Omental fat pad (tissue), 4 donors: ENCODE results near the gene HPSE2. TPM values are rescaled to one million over a fixed set of nuclear protein-coding genes. Genes with fewer than 3 reads are reported as not detected.

Experiments
- ATAC-seq: fragments of 150-250 bp; one replicate; pipeline ENCODE4 v1.9.1; 2016; ENCODE audit warnings: mild to moderate bottlenecking, moderate library complexity; ENCODE audit not compliant: low FRiP score
- DNase-seq: peaks from one replicate; pipeline ENCODE4 v3.0.0-alpha.2; 2019; ENCODE audit warnings: low spot score
- CTCF ChIP-seq, 3 donors: fragments of 450-650 bp; IDR thresholded peaks; one replicate each; pipeline ENCODE4 v1.5.1; 2016 to 2017; ENCODE audit warnings: antibody characterized with exemption in 3 of 3, mild to moderate bottlenecking in 3 of 3, moderate library complexity in 2 of 3
- total RNA-seq, 4 donors: library from RNA; depleted of rRNA; stranded (reverse); fragments of >200 nt; gene quantifications; one replicate each; pipeline ENCODE4 v1.1.0, GENCODE V29; 2016

The HPSE2 gene
- total RNA-seq, 4 donors from 2014 or later, result 0.24 to 1.5 (median 0.46) TPM

DNA sequence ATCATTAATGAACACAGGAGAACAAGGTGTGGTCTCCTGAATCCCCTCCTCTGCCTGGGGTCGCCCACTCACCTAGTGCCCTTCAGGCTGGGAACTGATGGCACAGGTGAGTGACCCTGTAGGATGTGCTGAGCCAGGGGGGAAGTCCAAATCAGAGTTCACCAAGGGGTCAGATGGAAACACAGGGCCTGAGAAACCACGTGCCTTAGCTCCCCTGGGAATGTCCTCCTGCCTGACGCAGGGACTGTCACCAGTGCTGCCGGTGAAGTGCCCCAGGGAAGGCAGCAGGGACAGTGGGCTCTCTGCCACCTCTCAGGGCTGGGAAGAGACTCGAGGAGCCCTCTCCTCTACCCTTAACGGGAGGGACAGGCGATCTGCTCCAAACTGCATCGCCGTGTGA, 814.9 kb downstream of the HPSE2 start:
- no peak for ATAC-seq
- no peak for DNase-seq
- no peak for TF ChIP-seq CTCF (IDR thresholded peaks at IDR 0.05)

DNA sequence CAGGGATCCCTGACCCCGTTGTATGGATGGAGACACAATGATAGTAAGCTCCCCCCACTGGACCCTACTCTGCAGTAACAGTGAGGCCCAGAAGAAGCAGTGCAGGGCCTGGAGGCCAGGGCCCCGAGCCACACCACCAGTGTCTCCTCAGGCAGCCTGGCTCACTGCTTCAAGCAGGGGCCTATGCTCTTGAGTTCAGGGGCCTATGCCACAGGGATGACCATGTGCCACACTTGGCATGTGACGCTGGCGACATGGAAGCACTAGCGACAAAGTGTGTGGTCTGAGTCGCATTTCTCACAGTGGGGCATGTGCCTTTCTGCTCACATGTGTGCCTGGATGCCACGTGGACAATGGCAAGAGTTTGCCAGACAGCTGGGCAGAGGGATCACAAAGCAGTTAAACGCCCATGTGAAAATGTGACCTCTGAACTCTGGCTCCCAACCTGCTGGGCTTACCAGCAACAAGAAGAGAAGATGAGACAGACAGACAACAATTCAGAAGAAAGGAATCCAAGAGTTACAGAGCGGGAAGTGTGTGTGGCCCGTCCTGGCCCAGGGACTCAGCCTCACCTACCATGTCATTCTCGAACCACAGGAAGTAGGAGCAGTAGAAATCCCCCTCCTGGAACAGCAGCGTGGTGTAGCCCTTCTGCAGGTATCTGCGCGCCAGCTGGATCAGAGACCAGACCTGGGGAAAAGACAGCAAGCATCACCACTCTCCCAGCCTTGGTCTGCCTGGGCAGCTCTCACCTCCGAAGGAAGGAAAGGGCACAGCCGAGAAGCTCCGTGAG, 816.0 kb downstream of the HPSE2 start:
- TF ChIP-seq CTCF (IDR thresholded peaks at IDR 0.05), result no peak
- DNase-seq (no peak), ATAC-seq (no peak)

DNA sequence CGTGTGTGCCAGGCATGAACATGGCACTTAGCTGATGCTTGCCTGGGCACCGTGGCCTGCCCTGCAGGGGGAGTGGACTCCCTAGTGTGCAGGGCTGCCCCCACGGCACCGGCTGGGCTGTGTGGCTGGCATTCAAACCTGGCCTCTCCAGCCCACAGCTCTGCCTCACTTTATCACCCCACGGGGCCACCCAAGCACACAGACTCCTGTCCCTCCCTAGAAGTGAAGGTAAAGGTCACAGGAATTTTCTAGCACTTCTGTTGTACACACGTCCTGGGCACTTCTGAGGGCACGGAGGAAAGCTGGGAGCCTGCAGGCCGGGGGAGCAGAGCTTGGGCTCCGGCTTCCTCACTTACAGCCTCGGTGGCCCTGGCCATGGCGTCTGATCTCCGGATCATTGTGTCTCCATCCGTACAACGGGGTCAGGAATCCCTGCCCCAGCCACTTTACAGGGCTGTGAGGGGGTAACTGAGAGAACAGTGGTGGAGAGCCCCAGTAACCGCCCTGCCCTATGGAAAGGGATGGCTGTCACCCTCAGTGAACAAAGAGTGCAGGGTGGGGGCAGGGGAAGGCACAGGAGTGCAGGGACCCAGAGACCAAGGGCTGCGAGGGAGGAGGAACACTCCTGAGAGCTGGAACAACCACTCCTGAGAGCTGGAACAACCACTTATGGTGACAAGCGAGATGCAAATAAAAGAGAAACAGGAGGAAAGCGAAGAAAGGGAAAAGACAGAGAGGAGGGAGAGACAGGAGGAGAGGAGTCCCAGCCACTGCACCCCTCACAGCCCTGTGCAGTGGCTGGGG, 816.8 kb downstream of the HPSE2 start:
- ATAC-seq, result no peak
- no peak for DNase-seq
- TF ChIP-seq CTCF (IDR thresholded peaks at IDR 0.05), result no peak

DNA sequence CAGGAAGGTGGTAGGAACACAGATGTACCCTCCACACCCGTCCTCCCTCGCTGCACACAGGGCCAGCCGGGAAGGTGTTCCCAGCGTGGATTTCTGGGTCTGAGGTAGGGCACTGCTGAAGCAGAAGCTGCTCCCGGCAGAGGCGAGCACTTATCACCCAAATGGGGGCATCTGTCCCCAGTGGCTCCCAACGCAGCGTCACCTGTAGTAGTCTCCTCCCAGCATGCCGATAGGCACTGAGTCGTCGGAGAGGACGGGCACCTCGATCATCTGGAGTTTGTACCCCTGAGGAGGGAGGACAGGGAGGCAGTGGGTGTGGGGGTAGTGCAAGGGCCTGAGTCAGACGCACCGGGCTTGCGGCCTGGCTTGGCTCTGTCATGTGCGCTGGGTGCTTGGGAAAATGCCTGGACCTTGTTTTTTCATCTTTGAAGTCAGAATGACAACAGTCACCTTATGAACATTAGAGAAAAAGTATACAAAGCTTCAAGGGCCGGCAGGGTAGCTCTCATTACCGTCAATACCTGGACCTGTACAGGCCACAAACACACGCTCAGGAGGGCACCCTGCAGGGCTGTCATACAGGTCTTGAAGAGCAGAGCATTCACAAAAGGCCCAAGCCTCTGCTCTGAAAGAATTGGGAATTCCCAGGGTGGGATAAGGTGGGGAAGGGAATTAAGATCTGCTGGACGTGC, 817.5 kb downstream of the HPSE2 start:
- DNase-seq (no peak), ATAC-seq (no peak)
- TF ChIP-seq CTCF (IDR thresholded peaks at IDR 0.05), result no peak

GRCh38 chr10:98417481-98417959, 818.1 kb downstream of the HPSE2 start:
- TF ChIP-seq CTCF (IDR thresholded peaks at IDR 0.05), result no peak
- ATAC-seq (no peak), DNase-seq (no peak)

- DNase-seq (no peak), ATAC-seq (no peak)
- no peak for TF ChIP-seq CTCF (IDR thresholded peaks at IDR 0.05)
Measured at GRCh38 chr10:98416606-98417388, 818.9 kb downstream of the HPSE2 start.
